ENCODE measurements around the gene IMMP1L.

The IMMP1L gene

GRCh38 chr11:31387379-31387778, 122.0 kb downstream of the IMMP1L start:
- no peak for DNase-seq (ENCODE audit: low read depth)

DNA sequence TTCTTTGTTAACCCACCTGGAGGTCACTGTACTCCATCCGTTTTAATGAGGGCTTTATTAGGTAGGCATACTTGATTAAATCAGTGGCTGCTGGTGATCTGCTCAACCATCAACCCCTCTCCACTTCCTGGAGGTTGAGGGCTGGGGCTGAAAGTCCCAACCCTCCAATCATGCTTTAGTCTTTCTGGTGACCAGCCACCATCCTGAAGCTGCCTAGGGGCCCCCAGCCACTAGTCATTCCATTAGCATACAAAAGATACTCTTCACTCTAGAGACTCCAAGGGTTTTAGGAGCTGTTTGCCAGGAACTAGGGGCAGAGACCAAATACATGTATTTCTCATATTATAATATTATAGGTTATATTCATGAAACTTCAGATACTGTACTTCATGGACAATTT, 126.3 kb downstream of the IMMP1L start:
- DNase-seq (ENCODE audit: low read depth) = no peak
